Small intestine (tissue), 7 donors: Measurements from ENCODE around the gene CEP68. TPM values are rescaled to one million over a fixed set of nuclear protein-coding genes. Genes with fewer than 3 reads are reported as not detected.
"Not testable (repeated sequence)": the region's sequence is repeated elsewhere in the genome, so short reads cannot be mapped to it uniquely, and the experiment has no call there.

Experiments used
- DNase-seq, 2 donors: peaks; one replicate each; pipeline versions ENCODE4 v3.0.0 to v3.0.0-alpha.2; 2013
- FAIRE-seq: peaks from 2 replicates; lab custom pipeline; 2012; peaks lifted over from hg19 to GRCh38; lab: Jason Lieb, UNC
- H3K27ac ChIP-seq, 3 donors: one replicate each; pipeline ENCODE4 v1.5.1; 2013; ENCODE audit warnings: low read length in 2 of 3, mild to moderate bottlenecking in 2 of 3, control low read depth in 1 of 3, inconsistent platforms in 1 of 3, low read depth in 1 of 3, moderate library complexity in 1 of 3
- H3K27me3 ChIP-seq, 3 donors: one replicate each; pipeline ENCODE4 v1.6.1; 2013; ENCODE audit warnings: low read length in 3 of 3, inconsistent platforms in 1 of 3; ENCODE audit not compliant: control insufficient read depth in 3 of 3, insufficient read depth in 3 of 3
- H3K36me3 ChIP-seq, 3 donors: one replicate each; pipeline ENCODE4 v1.6.1; 2013; ENCODE audit warnings: low read length in 3 of 3, inconsistent platforms in 1 of 3, low read depth in 1 of 3, mild to moderate bottlenecking in 1 of 3, moderate library complexity in 1 of 3; ENCODE audit not compliant: control insufficient read depth in 3 of 3, insufficient read depth in 2 of 3
- H3K4me1 ChIP-seq, 3 donors: one replicate each; pipeline ENCODE4 v1.6.1; 2013; ENCODE audit warnings: low read length in 2 of 3, inconsistent platforms in 1 of 3, low read depth in 1 of 3, mild to moderate bottlenecking in 1 of 3, moderate library complexity in 1 of 3; ENCODE audit not compliant: control insufficient read depth in 3 of 3, insufficient read depth in 2 of 3
- H3K4me3 ChIP-seq, 3 donors: one replicate each; pipeline ENCODE4 v1.5.1; 2013; ENCODE audit warnings: low read length in 3 of 3, control low read depth in 1 of 3, inconsistent platforms in 1 of 3, low read depth in 1 of 3, mild to moderate bottlenecking in 1 of 3, moderate library complexity in 1 of 3
- H3K9me3 ChIP-seq, 2 donors: one replicate each; pipeline ENCODE4 v1.6.1; 2013; ENCODE audit warnings: low read depth in 1 of 2, low read length in 1 of 2; ENCODE audit not compliant: control insufficient read depth in 2 of 2, insufficient read depth in 1 of 2
- WGBS, 3 donors: extraction: QIAGEN DNeasy Blood & Tissue Kit; methylation state at CpG; one replicate each; pipeline ENCODE4 v1.1.7; 2013; 5-methylcytosine and 5-hydroxymethylcytosine counted together
- polyA plus RNA-seq, 4 donors: library from polyadenylated mRNA; stranded (reverse) in 3 of 4; unstranded in 1 of 4; fragments of 200-250 nt in 3 of 4; fragments of 120-200 nt in 1 of 4; gene quantifications; one replicate each; pipeline versions ENCODE4 v1.2.1 to v1.2.3, GENCODE V29; 2013
- donor health status: healthy with polysubstance abuse.
- donor health status: control.
- donor health status: control.
- donor health status: Bipolar disorder and iron deficiency.
- donor health status: healthy.

CEP68 gene
- polyA plus RNA-seq, 4 donors: 0.89 to 9.5 (median 4.7) TPM

DNA sequence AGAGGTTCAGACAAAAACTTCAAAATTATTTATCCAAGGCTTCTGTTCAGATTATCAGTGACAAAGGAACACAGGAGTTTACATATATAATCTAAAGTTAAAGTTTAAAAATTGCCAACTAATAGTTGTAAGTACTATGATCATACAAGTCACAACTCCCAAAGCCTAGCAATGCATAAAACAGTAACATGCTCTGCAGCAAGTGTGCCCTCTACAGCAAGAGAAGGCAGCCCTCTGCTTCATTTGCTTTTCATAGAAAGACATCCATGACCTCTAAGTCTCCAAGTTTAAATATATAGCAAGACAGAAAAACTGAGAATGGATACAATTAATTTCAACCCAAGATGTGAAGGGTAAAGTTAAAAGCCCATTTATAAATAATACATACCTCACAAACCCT, 60.4 kb downstream of the CEP68 start:
- H3K27ac ChIP-seq: no peak overlapping the region
- peaks cover 0 to 31% (median 0%) of the 10 kb centered on the region in 3 donors for H3K36me3 ChIP-seq
- no peak overlapping the region for H3K4me3 ChIP-seq
- peaks cover 0 to 3% (median 0%) of the 10 kb centered on the region in 3 donors for H3K4me1 ChIP-seq
- DNase-seq (no peak), FAIRE-seq (no peak)
- H3K27me3 ChIP-seq: no peaks in the 10 kb centered on the region
- peaks cover 0 to 4% of the 10 kb centered on the region in 2 donors for H3K9me3 ChIP-seq

DNA sequence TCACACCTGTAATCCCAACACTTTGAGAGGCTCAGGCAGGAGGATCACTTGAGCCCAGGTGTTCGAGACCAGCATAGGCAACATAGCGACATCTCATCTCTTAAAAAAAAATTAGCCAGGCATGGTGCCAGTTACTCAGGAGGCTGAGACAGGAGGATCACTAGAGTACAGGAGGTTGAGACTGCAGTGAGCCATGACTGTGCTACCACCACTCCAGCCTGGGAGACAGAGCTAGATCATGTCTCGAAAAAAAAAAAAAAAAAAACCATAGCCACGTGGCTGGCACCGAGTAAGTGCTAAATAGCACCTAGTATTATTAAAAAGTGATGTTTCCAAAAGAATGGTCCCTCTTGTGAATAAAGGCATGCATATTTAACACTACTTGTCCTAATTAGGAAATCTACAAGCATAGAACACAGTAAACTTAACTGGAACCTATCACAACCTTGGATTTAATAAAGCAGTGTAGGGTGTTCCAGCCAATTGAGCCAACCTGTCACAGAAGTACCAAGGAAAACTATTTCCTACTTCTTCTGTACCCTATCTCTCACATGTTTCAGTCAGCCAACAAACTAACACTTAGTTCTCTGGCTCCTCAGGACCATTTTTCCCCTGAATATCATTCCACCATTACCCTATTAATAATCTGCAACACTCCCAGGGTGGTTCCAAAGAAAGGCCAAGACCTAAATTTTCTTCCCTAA, 64.9 kb downstream of the CEP68 start:
- FAIRE-seq (no peak), DNase-seq (no peak)
- Histone ChIP-seq H3K9me3 (no peaks in the 10 kb centered on the region), H3K36me3 (peaks cover 0 to 42% (median 0%) of the 10 kb centered on the region in 3 donors), H3K4me1 (peaks cover 2 to 13% (median 5%) of the 10 kb centered on the region in 3 donors), H3K27ac (no peak overlapping the region), H3K27me3 (no peaks in the 10 kb centered on the region), H3K4me3 (no peak overlapping the region)
- 71 to 75% (median 71%) methylated on average over 5 of the region's 5 CpGs for WGBS, 3 donors

DNA sequence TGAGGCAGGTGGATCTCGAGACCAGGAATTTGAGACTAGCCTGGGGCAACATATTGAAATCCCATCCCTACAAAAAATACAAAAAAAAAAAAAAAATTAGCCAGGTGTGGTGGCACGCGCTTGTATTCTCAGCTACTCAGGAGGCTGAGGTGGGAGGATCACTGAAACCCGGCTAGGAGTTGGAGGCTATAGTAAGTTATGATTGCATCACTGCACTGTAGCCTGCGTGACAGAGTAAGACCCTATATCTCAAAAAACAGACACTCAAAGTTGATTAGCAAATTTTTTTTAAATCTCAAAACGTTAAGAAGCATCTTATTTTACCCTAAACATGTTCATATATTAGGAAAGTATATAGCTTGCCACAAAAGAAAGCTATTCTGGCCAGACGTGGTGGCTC, 66.1 kb downstream of the CEP68 start:
- Histone ChIP-seq H3K36me3 (peaks cover 0 to 39% (median 0%) of the 10 kb centered on the region in 3 donors), H3K27me3 (no peaks in the 10 kb centered on the region), H3K4me1 (peaks cover 2 to 13% (median 7%) of the 10 kb centered on the region in 3 donors), H3K9me3 (no peaks in the 10 kb centered on the region), H3K4me3 (no peak overlapping the region), H3K27ac (no peak overlapping the region)
- WGBS, 3 donors: 79 to 81% (median 80%) methylated on average over 7 of the region's 7 CpGs
- DNase-seq: no peak
- FAIRE-seq: no peak

GRCh38 chr2:65125457-65125856, 69.2 kb downstream of the CEP68 start:
- 55 to 65% (median 62%) methylated on average over 7 of the region's 7 CpGs for WGBS, 3 donors
- not testable (repeated sequence) for H3K4me3 ChIP-seq, H3K9me3 ChIP-seq, H3K27me3 ChIP-seq, FAIRE-seq, DNase-seq
- Histone ChIP-seq H3K4me1 (peaks cover 2 to 16% (median 8%) of the 10 kb centered on the region in 3 donors), H3K27ac (peak overlapping the region in 1 of 3 donors; percentile 51), H3K36me3 (peaks cover 0 to 27% (median 0%) of the 10 kb centered on the region in 3 donors)

- Histone ChIP-seq H3K27ac (peak overlapping the region; percentile 47 to 99 (median 98)), H3K27me3 (no peaks in the 10 kb centered on the region), H3K36me3 (peaks cover 0 to 16% (median 0%) of the 10 kb centered on the region in 3 donors), H3K9me3 (no peaks in the 10 kb centered on the region), H3K4me1 (peaks cover 2 to 19% (median 8%) of the 10 kb centered on the region in 3 donors), H3K4me3 (peak overlapping the region; percentile 81 to 93 (median 89))
- WGBS, 3 donors: 4 to 11% (median 4%) methylated on average over 8 of the region's 8 CpGs
- peak; percentile 54 to 71 for DNase-seq
- no peak for FAIRE-seq
Measured at GRCh38 chr2:65128297-65129190, 72.3 kb downstream of the CEP68 start.

DNA sequence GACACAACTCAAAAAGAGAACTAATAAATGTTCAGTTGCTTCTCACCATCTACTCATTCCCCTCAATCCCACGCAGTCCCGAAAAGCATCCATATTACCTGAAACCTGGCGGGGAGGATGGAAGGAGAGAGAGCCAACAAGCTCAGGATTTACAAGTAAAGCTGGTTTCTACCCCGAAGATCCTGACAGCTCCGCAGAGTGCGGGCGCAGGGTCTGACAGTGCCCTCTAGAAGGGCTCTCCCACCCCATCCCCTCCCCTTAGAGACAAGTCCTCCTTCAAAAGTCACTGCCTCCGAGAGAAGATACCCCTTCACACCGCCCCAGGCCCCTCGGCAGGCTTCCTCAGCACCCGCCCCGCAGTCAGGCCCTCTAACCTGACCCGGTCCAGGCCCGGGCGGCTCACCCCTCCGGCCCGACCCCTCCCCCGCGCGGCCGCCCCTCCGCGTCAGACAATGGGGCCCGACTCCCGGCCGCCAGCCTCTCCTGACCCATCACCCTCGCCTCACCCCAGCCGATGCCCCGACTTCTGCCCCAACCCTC, 73.1 kb downstream of the CEP68 start:
- peak overlapping the region; percentile 81 to 93 (median 89) for H3K4me3 ChIP-seq
- H3K9me3 ChIP-seq: no peaks in the 10 kb centered on the region
- peaks cover 0 to 9% (median 0%) of the 10 kb centered on the region in 3 donors for H3K36me3 ChIP-seq
- peak overlapping the region; percentile 98 to 99 (median 99) for H3K27ac ChIP-seq
- DNase-seq: peak in 1 of 2 donors; percentile 27
- peaks cover 2 to 14% (median 6%) of the 10 kb centered on the region in 3 donors for H3K4me1 ChIP-seq
- 0 to 1% (median 1%) methylated on average over 20 to 29 of the region's 29 CpGs for WGBS, 3 donors
- H3K27me3 ChIP-seq: no peaks in the 10 kb centered on the region
- no peak for FAIRE-seq

GRCh38 chr2:65129826-65130663, 73.8 kb downstream of the CEP68 start, which contains the start of gene RAB1A:
TSS of gene RAB1A (minus strand) at chr2:65130106. CDS start at chr2:65129915, 191 bp downstream.
- 0 to 1% (median 0%) methylated on average over 46 to 76 of the region's 76 CpGs for WGBS, 3 donors
- no peak for FAIRE-seq
- Histone ChIP-seq H3K4me3 (peak within 1 kb of the TSS; percentile 81 to 93 (median 90)), H3K27ac (peak within 1 kb of the TSS; percentile 98 to 99 (median 99)), H3K36me3 (peaks cover 0 to 7% (median 0%) of the 10 kb centered on the region in 3 donors), H3K27me3 (no peaks in the 10 kb centered on the region), H3K4me1 (peaks cover 0 to 11% (median 3%) of the 10 kb centered on the region in 3 donors), H3K9me3 (no peaks in the 10 kb centered on the region)
- peak; percentile 99 to 100 for DNase-seq
